ENCODE data around the gene SLC36A3. TPM values are rescaled to one million over a fixed set of nuclear protein-coding genes. Genes with fewer than 3 reads are reported as not detected.
"Not testable (repeated sequence)": the region's sequence is repeated elsewhere in the genome, so short reads cannot be mapped to it uniquely, and the experiment has no call there.

Gene SLC36A3
- polyA plus RNA-seq, 6 donors from 2014 or later, result 0.26 TPM; not detected in 5

GRCh38 chr5:151318850-151319732 lies 15.5 kb upstream of the SLC36A3 start:
- ATAC-seq (ENCODE audit: low read depth in 2 of 2) (peak; percentile 56 to 73), DNase-seq (peak; percentile 5)
- peaks cover 7 to 14% (median 11%) of the 10 kb centered on the region in 3 donors for H3K4me1 Mint-ChIP-seq
- H3K9me3 Mint-ChIP-seq, result no peaks in the 10 kb centered on the region
- H3K27ac Mint-ChIP-seq, result peak overlapping the region in 4 of 6 donors; percentile 12 to 54 (median 42)
- H3K4me3 Mint-ChIP-seq, result no peak overlapping the region
- H3K36me3 Mint-ChIP-seq, result no peaks in the 10 kb centered on the region
- H3K27me3 Mint-ChIP-seq, result no peaks in the 10 kb centered on the region

DNA sequence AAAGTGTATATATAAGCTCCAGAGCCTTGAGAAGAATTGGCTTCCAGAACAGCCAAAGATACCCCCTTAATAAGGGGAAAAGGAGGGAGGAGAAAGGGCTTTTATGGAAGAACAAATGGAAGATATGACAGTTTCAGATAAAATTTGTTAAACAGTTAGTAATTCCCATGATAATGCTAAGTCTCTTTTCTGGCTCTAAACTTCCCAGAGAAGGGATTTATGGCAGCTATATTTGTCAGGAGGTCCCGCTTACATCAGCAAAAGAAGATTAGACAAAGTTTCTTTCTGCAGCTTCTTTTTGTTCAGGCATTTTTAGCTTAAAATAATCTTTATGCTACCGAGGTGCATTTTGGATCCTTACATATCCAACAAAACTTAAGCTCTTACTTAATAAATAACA lies 14.3 kb upstream of the SLC36A3 start:
- H3K27ac Mint-ChIP-seq, result no peak overlapping the region
- ATAC-seq (ENCODE audit: low read depth in 2 of 2) (no peak), DNase-seq (no peak)
- no peaks in the 10 kb centered on the region for H3K27me3 Mint-ChIP-seq
- H3K36me3 Mint-ChIP-seq, result no peaks in the 10 kb centered on the region
- no peaks in the 10 kb centered on the region for H3K9me3 Mint-ChIP-seq
- peaks cover 7 to 14% (median 11%) of the 10 kb centered on the region in 3 donors for H3K4me1 Mint-ChIP-seq
- H3K4me3 Mint-ChIP-seq, result no peak overlapping the region

DNA sequence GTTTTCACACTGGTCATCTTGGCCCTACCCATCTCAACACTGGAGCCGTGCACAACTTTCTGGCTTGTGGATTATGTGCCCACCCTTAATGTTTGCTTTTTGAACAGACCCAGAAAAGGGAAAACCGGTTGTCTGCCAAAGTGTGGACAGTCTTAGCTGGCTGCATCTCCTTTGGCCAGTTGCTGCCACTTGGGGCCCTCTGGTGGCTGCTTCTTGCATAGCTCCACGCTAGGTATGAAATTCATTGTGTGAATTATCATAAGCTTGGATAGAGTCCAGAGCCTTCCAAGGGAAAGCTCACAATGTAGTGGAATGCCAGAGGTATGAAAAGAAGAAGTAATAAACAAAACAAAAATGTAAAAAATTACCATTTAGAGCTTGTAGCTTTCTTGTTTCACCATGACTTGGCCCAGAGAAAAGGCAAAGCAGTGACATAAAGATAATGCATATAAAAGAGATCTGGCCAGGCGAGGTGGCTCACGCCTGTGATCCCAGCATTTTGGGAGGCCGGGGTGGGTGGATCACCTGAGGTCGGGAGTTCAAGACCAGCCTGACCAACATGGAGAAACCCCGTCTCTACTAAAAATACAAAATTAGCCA lies 12.5 kb upstream of the SLC36A3 start:
- DNase-seq (peak; percentile 39), ATAC-seq (ENCODE audit: low read depth in 2 of 2) (peak; percentile 56)
- Mint-ChIP-seq H3K27ac (no peak overlapping the region), H3K27me3 (peaks cover 0 to 6% (median 0%) of the 10 kb centered on the region in 3 donors), H3K9me3 (peaks cover 0 to 8% (median 5%) of the 10 kb centered on the region in 7 donors), H3K4me3 (no peak overlapping the region), H3K36me3 (peaks cover 5 to 6% of the 10 kb centered on the region in 2 donors), H3K4me1 (peaks cover 7 to 14% (median 11%) of the 10 kb centered on the region in 3 donors)

GRCh38 chr5:151313357-151313756 lies 9.8 kb upstream of the SLC36A3 start:
- peaks cover 0 to 5% (median 3%) of the 10 kb centered on the region in 3 donors for H3K4me1 Mint-ChIP-seq
- DNase-seq, result no peak
- H3K27ac Mint-ChIP-seq, result no peak overlapping the region
- peaks cover 12 to 14% of the 10 kb centered on the region in 2 donors for H3K36me3 Mint-ChIP-seq
- H3K9me3 Mint-ChIP-seq, result peaks cover 0 to 17% (median 13%) of the 10 kb centered on the region in 7 donors
- H3K27me3 Mint-ChIP-seq, result peaks cover 0 to 13% (median 4%) of the 10 kb centered on the region in 3 donors
- H3K4me3 Mint-ChIP-seq, result no peak overlapping the region
- ATAC-seq (ENCODE audit: low read depth in 2 of 2), result no peak

DNA sequence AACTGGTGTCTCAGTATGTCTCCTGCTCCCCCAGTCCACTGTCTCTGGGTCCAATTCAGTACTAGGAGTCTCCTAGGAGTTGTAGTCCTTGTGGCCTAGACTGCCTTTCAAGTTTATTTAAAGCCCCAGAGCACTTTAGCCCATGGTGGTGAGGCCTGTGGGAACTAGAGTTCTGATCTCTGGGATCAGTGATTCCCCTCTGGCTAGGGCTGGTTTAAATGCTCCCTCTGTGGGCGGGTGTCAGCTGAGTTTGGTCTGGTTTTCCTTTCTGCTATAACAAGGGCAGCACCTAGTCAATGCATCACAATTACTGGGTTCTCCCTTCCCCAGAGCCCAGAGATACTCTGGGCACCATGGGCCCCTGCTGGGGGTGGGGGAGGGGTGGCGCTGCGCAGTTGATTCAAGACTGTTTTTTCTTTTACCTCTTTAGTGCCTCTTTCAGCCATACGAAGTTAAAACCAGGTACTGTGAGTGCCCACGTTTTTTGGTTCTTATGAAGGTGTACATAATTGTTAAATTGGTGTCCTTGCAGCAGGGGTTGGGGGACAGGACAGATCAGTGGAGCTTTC lies 9.3 kb upstream of the SLC36A3 start:
- Mint-ChIP-seq H3K9me3 (peaks cover 0 to 17% (median 13%) of the 10 kb centered on the region in 7 donors), H3K36me3 (peaks cover 12 to 14% of the 10 kb centered on the region in 2 donors), H3K4me1 (peaks cover 0 to 5% (median 3%) of the 10 kb centered on the region in 3 donors), H3K27me3 (peaks cover 0 to 13% (median 4%) of the 10 kb centered on the region in 3 donors), H3K4me3 (no peak overlapping the region), H3K27ac (no peak overlapping the region)
- no peak for ATAC-seq (ENCODE audit: low read depth in 2 of 2)
- DNase-seq, result no peak

DNA sequence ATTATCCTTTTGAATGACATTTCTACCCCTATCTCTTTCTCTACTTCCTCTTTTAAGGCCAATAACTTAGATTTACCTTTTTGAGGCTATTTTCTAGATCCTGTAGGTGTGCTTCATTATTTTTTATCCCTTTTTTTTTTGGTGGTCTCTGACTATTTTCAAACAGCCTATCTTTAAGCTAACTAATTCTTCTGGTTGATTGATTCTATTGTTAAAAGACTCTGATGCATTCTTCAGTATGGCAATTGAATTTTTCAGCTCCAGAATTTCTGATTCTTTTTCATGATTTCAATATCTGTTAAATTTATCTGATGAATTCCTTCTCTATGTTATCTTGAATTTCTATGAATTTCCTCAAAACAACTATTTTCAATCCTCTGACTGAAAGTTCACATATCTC lies 7.4 kb upstream of the SLC36A3 start:
- Mint-ChIP-seq H3K27me3 (peaks cover 0 to 19% (median 4%) of the 10 kb centered on the region in 3 donors), H3K9me3 (peaks cover 0 to 17% (median 13%) of the 10 kb centered on the region in 7 donors)

GRCh38 chr5:151309821-151310220 lies 6.3 kb upstream of the SLC36A3 start:
- Mint-ChIP-seq H3K27me3 (peaks cover 0 to 23% (median 4%) of the 10 kb centered on the region in 3 donors), H3K9me3 (peaks cover 0 to 17% (median 13%) of the 10 kb centered on the region in 7 donors), H3K27ac (peak overlapping the region in 2 of 6 donors; percentile 16 to 62)

More for the DNA sequence above, 7.4 kb upstream of the SLC36A3 start:
- Mint-ChIP-seq H3K4me3 (no peak overlapping the region), H3K36me3 (peaks cover 12 to 14% of the 10 kb centered on the region in 2 donors), H3K4me1 (peaks cover 0 to 2% (median 2%) of the 10 kb centered on the region in 3 donors), H3K27ac (no peak overlapping the region)
- DNase-seq (no peak), ATAC-seq (ENCODE audit: low read depth in 2 of 2) (no peak)

DNA sequence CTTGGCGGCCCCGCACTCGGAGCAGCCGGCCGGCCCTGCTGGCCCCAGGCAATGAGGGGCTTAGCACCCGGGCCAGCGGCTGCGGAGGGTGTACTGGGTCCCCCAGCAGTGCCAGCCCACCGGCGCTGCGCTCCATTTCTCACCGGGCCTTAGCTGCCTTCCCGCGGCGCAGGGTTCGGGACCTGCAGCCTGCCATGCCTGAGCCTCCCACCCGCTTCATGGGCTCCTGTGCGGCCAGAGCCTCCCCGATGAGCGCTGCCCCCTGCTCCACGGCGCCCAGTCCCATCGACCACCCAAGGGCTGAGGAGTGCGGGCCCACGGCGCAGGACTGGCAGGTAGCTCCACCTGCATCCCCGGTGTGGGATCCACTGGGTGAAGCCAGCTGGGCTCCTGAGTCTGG lies 5.7 kb upstream of the SLC36A3 start:
- ATAC-seq (ENCODE audit: low read depth in 2 of 2); H3K4me1 Mint-ChIP-seq; DNase-seq; H3K27ac Mint-ChIP-seq; H3K4me3 Mint-ChIP-seq: not testable (repeated sequence)
- H3K36me3 Mint-ChIP-seq, result peaks cover 12 to 14% of the 10 kb centered on the region in 2 donors
- H3K27me3 Mint-ChIP-seq, result peaks cover under 1 to 24% (median 4%) of the 10 kb centered on the region in 3 donors
- H3K9me3 Mint-ChIP-seq, result peaks cover 0 to 17% (median 13%) of the 10 kb centered on the region in 7 donors

More at GRCh38 chr5:151309821-151310220, 6.3 kb upstream of the SLC36A3 start:
- H3K4me1 Mint-ChIP-seq; H3K4me3 Mint-ChIP-seq; ATAC-seq (ENCODE audit: low read depth in 2 of 2); DNase-seq: not testable (repeated sequence)
- peaks cover 12 to 14% of the 10 kb centered on the region in 2 donors for H3K36me3 Mint-ChIP-seq

GRCh38 chr5:151298063-151298855 lies 5.3 kb downstream of the SLC36A3 start:
- H3K4me3 Mint-ChIP-seq, result no peak overlapping the region

DNA sequence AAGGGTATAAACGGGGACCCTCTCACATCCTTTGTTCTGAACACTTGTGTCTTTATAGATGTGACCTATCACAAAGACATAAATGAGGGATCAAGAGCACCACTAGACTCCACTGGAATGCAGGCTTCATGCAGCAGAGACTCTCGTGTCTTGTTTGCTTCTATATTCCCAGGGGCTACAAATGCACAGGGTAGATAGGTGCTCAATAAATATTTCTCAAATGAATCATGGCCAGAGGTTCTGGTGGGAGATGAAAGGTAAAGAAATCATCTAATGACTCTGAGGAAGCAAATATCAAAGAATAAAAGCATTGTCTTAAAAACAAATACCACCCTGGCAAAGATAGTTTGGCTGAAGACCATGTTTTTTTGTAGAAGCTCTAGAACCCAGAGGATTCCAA lies 6.6 kb downstream of the SLC36A3 start:
- H3K4me1 Mint-ChIP-seq, result peaks cover 4 to 18% (median 18%) of the 10 kb centered on the region in 3 donors
- H3K27me3 Mint-ChIP-seq, result peaks cover 5 to 16% (median 14%) of the 10 kb centered on the region in 3 donors
- no peak for DNase-seq
- no peak overlapping the region for H3K27ac Mint-ChIP-seq
- H3K4me3 Mint-ChIP-seq, result no peak overlapping the region
- no peak for ATAC-seq (ENCODE audit: low read depth in 2 of 2)
- no peaks in the 10 kb centered on the region for H3K9me3 Mint-ChIP-seq
- no peaks in the 10 kb centered on the region for H3K36me3 Mint-ChIP-seq

More at GRCh38 chr5:151298063-151298855, 5.3 kb downstream of the SLC36A3 start:
- Mint-ChIP-seq H3K4me1 (peaks cover 4 to 18% (median 18%) of the 10 kb centered on the region in 3 donors), H3K27ac (peak overlapping the region in 2 of 6 donors; percentile 59 to 89), H3K9me3 (no peaks in the 10 kb centered on the region), H3K36me3 (no peaks in the 10 kb centered on the region), H3K27me3 (peaks cover 10 to 26% (median 25%) of the 10 kb centered on the region in 3 donors)
- DNase-seq (no peak), ATAC-seq (ENCODE audit: low read depth in 2 of 2) (peak; percentile 54 to 86)

GRCh38 chr5:151296478-151296830 lies 7.1 kb downstream of the SLC36A3 start:
- ATAC-seq (ENCODE audit: low read depth in 2 of 2) (no peak), DNase-seq (no peak)
- H3K9me3 Mint-ChIP-seq, result peaks cover 0 to 2% (median 0%) of the 10 kb centered on the region in 7 donors
- no peaks in the 10 kb centered on the region for H3K36me3 Mint-ChIP-seq
- H3K4me1 Mint-ChIP-seq, result peaks cover 4 to 18% (median 18%) of the 10 kb centered on the region in 3 donors
- no peak overlapping the region for H3K4me3 Mint-ChIP-seq
- peaks cover 4 to 12% (median 10%) of the 10 kb centered on the region in 3 donors for H3K27me3 Mint-ChIP-seq
- H3K27ac Mint-ChIP-seq, result no peak overlapping the region

DNA sequence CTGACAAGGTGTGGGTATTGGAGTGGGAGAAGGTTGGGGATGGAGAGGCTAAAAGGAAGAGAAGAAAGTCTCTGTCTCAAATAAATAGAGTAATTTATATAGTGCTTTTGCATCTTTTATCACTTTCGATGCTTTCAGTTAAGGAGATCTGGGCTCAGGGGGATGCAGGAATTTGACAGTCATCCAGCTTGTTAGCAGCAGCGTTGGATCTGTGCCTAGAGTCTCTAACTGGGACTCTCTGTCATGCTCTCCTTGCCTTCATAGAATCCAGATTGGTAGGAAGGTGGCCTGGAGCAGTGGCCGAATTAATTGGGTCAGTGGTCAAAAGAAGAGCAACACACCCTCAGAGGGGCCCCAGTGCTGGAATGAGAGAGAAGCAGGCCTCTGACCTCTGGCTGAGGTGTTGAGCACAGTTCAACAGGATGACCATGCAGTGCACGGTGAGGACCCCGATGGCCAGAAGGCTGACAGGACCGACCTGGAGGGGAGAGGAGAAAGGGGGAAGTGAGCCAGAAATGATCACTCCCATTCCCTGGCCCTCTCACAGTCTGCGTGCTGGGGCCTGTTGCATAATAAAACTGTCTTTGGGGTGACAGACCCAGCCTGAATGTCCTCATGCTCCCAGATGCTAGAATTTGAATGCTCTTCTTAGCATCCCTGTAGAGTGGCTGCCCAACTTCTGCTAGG lies 7.6 kb downstream of the SLC36A3 start:
- no peaks in the 10 kb centered on the region for H3K36me3 Mint-ChIP-seq
- ATAC-seq (ENCODE audit: low read depth in 2 of 2) (no peak), DNase-seq (no peak)
- peaks cover 0 to 5% (median 0%) of the 10 kb centered on the region in 7 donors for H3K9me3 Mint-ChIP-seq
- H3K27me3 Mint-ChIP-seq, result peaks cover 4 to 10% (median 6%) of the 10 kb centered on the region in 3 donors
- peaks cover 4 to 18% (median 18%) of the 10 kb centered on the region in 3 donors for H3K4me1 Mint-ChIP-seq
- H3K4me3 Mint-ChIP-seq, result no peak overlapping the region
- peak overlapping the region in 1 of 6 donors; percentile 23 for H3K27ac Mint-ChIP-seq

Data from naive B cell (primary cell).